Effector CD8-positive, alpha-beta T cell (primary cell): ENCODE results near the gene DDX41.

Experiments
- DNase-seq: peaks from one replicate; lab custom pipeline; 2025; lab: John Stamatoyannopoulos, UW

DDX41 gene

GRCh38 chr5:177513500-177513899 lies 3.3 kb downstream of the DDX41 start:
- DNase-seq = no peak

GRCh38 chr5:177512736-177513380 lies 3.9 kb downstream of the DDX41 start:
- no peak for DNase-seq

- DNase-seq = no peak
Measured at GRCh38 chr5:177511796-177512675, 4.7 kb downstream of the DDX41 start.

GRCh38 chr5:177511181-177511580 lies 5.6 kb downstream of the DDX41 start:
- DNase-seq = no peak

GRCh38 chr5:177510567-177511053 lies 6.2 kb downstream of the DDX41 start:
- no peak for DNase-seq

GRCh38 chr5:177509991-177510566 lies 6.7 kb downstream of the DDX41 start:
- no peak for DNase-seq

- DNase-seq = no peak
Measured at GRCh38 chr5:177509381-177509951, 7.3 kb downstream of the DDX41 start, which contains the start of gene DOK3. TSS of gene DOK3 (minus strand) at chr5:177509826. CDS start at chr5:177509540, 286 bp downstream.

- no peak for DNase-seq
Measured at GRCh38 chr5:177508837-177509236, 7.9 kb downstream of the DDX41 start.

GRCh38 chr5:177508221-177508611 lies 8.5 kb downstream of the DDX41 start:
- no peak for DNase-seq

- DNase-seq = no peak
Measured at GRCh38 chr5:177507596-177508220, 9.1 kb downstream of the DDX41 start.

- DNase-seq = no peak
Measured at GRCh38 chr5:177507165-177507564, 9.6 kb downstream of the DDX41 start.

- no peak for DNase-seq
Measured at GRCh38 chr5:177505075-177505474, 11.7 kb downstream of the DDX41 start.

GRCh38 chr5:177504086-177505056 lies 12.4 kb downstream of the DDX41 start:
- DNase-seq = no peak

GRCh38 chr5:177503351-177504085 lies 13.2 kb downstream of the DDX41 start:
- no peak for DNase-seq

GRCh38 chr5:177502886-177503285 lies 13.9 kb downstream of the DDX41 start:
- DNase-seq = no peak

GRCh38 chr5:177501874-177502678 lies 14.7 kb downstream of the DDX41 start:
- DNase-seq = no peak

GRCh38 chr5:177500685-177501522 lies 15.9 kb downstream of the DDX41 start:
- DNase-seq = peak; percentile 77

GRCh38 chr5:177499842-177500241 lies 16.9 kb downstream of the DDX41 start:
- DNase-seq = no peak
